ENCODE data around the gene MYZAP. TPM values are rescaled to one million over a fixed set of nuclear protein-coding genes. Genes with fewer than 3 reads are reported as not detected.
A peak's percentile ranks its signal among the peaks of the same experiment; 100 is the strongest.

MYZAP gene
- total and polyA plus RNA-seq, 2 of the 13 experiments (the other 11 are each of a cell fraction or from before 2014, with no cell fraction given): not detected

DNA sequence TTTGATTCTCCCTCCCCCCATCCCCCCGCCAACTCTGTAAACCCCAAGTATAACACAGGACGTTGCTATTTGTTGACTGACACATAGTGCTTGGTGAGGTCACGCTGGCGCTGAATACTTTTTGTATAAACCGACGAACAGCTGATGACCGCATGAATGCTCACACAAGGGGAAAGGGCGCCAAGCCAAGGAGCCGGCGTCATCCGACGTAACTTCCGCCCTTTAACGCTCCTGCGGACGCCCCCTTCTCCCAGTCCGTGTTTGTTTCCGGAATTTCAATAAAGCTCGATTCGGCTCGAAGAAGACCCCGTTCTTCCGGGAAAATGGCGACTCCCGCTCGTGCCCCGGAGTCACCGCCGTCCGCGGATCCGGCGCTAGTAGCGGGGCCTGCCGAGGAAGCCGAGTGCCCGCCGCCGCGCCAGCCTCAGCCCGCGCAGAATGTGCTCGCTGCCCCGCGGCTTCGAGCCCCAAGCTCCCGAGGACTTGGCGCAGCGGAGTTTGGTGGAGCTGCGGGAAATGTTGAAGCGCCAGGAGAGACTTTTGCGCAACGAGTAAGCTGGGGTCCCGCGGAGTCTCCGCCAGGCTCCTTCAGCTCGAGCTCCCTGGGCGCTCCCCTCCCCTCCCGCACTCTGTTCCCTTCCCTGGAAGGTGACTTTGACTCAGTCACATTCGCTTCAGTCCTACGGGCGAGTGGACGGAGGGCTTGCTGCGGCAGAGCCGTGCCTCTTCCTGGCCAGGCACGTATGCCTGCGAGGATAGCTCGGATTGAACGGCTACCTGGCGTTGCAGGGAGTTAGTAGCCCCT, 114.9 kb downstream of the MYZAP start, which contains the start of gene POLR2M (continued):
- TF ChIP-seq, protein P1, sequence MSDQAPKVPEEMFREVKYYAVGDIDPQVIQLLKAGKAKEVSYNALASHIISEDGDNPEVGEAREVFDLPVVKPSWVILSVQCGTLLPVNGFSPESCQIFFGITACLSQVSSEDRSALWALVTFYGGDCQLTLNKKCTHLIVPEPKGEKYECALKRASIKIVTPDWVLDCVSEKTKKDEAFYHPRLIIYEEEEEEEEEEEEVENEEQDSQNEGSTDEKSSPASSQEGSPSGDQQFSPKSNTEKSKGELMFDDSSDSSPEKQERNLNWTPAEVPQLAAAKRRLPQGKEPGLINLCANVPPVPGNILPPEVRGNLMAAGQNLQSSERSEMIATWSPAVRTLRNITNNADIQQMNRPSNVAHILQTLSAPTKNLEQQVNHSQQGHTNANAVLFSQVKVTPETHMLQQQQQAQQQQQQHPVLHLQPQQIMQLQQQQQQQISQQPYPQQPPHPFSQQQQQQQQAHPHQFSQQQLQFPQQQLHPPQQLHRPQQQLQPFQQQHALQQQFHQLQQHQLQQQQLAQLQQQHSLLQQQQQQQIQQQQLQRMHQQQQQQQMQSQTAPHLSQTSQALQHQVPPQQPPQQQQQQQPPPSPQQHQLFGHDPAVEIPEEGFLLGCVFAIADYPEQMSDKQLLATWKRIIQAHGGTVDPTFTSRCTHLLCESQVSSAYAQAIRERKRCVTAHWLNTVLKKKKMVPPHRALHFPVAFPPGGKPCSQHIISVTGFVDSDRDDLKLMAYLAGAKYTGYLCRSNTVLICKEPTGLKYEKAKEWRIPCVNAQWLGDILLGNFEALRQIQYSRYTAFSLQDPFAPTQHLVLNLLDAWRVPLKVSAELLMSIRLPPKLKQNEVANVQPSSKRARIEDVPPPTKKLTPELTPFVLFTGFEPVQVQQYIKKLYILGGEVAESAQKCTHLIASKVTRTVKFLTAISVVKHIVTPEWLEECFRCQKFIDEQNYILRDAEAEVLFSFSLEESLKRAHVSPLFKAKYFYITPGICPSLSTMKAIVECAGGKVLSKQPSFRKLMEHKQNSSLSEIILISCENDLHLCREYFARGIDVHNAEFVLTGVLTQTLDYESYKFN (CRISPR knock-in tag; conservative IDR thresholded peaks at IDR 0.05): peak; percentile 29; the same call in 1 of the 2 replicates
- TF ChIP-seq ZNF660 (CRISPR knock-in tag; IDR thresholded peaks at IDR 0.05; ENCODE audit: borderline replicate concordance, low read depth): no peak
- TF ChIP-seq, protein P2, sequence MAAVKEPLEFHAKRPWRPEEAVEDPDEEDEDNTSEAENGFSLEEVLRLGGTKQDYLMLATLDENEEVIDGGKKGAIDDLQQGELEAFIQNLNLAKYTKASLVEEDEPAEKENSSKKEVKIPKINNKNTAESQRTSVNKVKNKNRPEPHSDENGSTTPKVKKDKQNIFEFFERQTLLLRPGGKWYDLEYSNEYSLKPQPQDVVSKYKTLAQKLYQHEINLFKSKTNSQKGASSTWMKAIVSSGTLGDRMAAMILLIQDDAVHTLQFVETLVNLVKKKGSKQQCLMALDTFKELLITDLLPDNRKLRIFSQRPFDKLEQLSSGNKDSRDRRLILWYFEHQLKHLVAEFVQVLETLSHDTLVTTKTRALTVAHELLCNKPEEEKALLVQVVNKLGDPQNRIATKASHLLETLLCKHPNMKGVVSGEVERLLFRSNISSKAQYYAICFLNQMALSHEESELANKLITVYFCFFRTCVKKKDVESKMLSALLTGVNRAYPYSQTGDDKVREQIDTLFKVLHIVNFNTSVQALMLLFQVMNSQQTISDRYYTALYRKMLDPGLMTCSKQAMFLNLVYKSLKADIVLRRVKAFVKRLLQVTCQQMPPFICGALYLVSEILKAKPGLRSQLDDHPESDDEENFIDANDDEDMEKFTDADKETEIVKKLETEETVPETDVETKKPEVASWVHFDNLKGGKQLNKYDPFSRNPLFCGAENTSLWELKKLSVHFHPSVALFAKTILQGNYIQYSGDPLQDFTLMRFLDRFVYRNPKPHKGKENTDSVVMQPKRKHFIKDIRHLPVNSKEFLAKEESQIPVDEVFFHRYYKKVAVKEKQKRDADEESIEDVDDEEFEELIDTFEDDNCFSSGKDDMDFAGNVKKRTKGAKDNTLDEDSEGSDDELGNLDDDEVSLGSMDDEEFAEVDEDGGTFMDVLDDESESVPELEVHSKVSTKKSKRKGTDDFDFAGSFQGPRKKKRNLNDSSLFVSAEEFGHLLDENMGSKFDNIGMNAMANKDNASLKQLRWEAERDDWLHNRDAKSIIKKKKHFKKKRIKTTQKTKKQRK (IDR thresholded peaks at IDR 0.05; ENCODE audit: low read length): no peak
- no peak for TF ChIP-seq SMARCE1 (IDR thresholded peaks at IDR 0.05; ENCODE audit: borderline replicate concordance)
- no peak for TF ChIP-seq ZFP36 (IDR thresholded peaks at IDR 0.05; ENCODE audit: borderline replicate concordance, low read depth, low read length, partially characterized antibody)
- TF ChIP-seq ZNF530 (CRISPR knock-in tag; IDR thresholded peaks at IDR 0.05; ENCODE audit: low read depth): no peak
- TF ChIP-seq, protein P3, sequence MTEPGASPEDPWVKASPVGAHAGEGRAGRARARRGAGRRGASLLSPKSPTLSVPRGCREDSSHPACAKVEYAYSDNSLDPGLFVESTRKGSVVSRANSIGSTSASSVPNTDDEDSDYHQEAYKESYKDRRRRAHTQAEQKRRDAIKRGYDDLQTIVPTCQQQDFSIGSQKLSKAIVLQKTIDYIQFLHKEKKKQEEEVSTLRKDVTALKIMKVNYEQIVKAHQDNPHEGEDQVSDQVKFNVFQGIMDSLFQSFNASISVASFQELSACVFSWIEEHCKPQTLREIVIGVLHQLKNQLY (CRISPR knock-in tag; IDR thresholded peaks at IDR 0.05): no peak
- no peak for TF ChIP-seq ZNF552 (CRISPR knock-in tag; IDR thresholded peaks at IDR 0.05; ENCODE audit: borderline replicate concordance)
- TF ChIP-seq ZNF256 (CRISPR knock-in tag; conservative IDR thresholded peaks at IDR 0.05): no peak
- TF ChIP-seq MTF2 (CRISPR knock-in tag; IDR thresholded peaks at IDR 0.05; ENCODE audit: borderline replicate concordance): peak; percentile 96
- TF ChIP-seq, protein P4, sequence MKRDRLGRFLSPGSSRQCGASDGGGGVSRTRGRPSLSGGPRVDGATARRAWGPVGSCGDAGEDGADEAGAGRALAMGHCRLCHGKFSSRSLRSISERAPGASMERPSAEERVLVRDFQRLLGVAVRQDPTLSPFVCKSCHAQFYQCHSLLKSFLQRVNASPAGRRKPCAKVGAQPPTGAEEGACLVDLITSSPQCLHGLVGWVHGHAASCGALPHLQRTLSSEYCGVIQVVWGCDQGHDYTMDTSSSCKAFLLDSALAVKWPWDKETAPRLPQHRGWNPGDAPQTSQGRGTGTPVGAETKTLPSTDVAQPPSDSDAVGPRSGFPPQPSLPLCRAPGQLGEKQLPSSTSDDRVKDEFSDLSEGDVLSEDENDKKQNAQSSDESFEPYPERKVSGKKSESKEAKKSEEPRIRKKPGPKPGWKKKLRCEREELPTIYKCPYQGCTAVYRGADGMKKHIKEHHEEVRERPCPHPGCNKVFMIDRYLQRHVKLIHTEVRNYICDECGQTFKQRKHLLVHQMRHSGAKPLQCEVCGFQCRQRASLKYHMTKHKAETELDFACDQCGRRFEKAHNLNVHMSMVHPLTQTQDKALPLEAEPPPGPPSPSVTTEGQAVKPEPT (CRISPR knock-in tag; IDR thresholded peaks at IDR 0.05; ENCODE audit: low read depth): peak; percentile 23; the same call in 1 of the 2 replicates
- TF ChIP-seq, protein P5, sequence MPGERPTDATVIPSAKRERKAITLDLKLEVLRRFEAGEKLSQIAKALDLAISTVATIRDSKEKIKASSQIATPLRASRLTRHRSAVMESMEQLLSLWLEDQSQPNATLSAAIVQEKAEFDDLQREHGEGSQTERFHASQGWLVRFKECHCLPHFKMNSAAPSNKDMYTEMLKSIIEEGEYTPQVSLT (CRISPR knock-in tag; IDR thresholded peaks at IDR 0.05; ENCODE audit: borderline replicate concordance, low read depth): no peak
- TF ChIP-seq ZBTB42 (CRISPR knock-in tag; IDR thresholded peaks at IDR 0.05): no peak
- TF ChIP-seq, protein P6, sequence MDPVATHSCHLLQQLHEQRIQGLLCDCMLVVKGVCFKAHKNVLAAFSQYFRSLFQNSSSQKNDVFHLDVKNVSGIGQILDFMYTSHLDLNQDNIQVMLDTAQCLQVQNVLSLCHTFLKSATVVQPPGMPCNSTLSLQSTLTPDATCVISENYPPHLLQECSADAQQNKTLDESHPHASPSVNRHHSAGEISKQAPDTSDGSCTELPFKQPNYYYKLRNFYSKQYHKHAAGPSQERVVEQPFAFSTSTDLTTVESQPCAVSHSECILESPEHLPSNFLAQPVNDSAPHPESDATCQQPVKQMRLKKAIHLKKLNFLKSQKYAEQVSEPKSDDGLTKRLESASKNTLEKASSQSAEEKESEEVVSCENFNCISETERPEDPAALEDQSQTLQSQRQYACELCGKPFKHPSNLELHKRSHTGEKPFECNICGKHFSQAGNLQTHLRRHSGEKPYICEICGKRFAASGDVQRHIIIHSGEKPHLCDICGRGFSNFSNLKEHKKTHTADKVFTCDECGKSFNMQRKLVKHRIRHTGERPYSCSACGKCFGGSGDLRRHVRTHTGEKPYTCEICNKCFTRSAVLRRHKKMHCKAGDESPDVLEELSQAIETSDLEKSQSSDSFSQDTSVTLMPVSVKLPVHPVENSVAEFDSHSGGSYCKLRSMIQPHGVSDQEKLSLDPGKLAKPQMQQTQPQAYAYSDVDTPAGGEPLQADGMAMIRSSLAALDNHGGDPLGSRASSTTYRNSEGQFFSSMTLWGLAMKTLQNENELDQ (CRISPR knock-in tag; IDR thresholded peaks at IDR 0.05; ENCODE audit: borderline replicate concordance): no peak
- no peak for TF ChIP-seq BRCA1 (CRISPR knock-in tag; IDR thresholded peaks at IDR 0.05)
